NAMALWA (cell line): ENCODE data around the gene PTPRD.

Experiments used
- DNase-seq: peaks from one replicate; pipeline ENCODE4 v3.0.0-alpha.2; 2015; ENCODE audit warnings: low spot score

The PTPRD gene

GRCh38 chr9:10052916-10053315 is 559.9 kb downstream of the PTPRD start:
- no peak for DNase-seq

- DNase-seq = no peak
Observed at GRCh38 chr9:10052181-10052580, 560.6 kb downstream of the PTPRD start.

GRCh38 chr9:10050016-10050415 is 562.8 kb downstream of the PTPRD start:
- no peak for DNase-seq

- no peak for DNase-seq
Observed at GRCh38 chr9:10048994-10049393, 563.8 kb downstream of the PTPRD start.

GRCh38 chr9:10045598-10045997 is 567.2 kb downstream of the PTPRD start:
- DNase-seq = peak; percentile 60

GRCh38 chr9:10041726-10042229 is 571.0 kb downstream of the PTPRD start:
- DNase-seq = no peak

GRCh38 chr9:10036095-10036494 is 576.7 kb downstream of the PTPRD start:
- no peak for DNase-seq

GRCh38 chr9:10032166-10032565 is 580.6 kb downstream of the PTPRD start:
- DNase-seq = no peak

- peak; percentile 18 for DNase-seq
Observed at GRCh38 chr9:10026443-10026984, 586.3 kb downstream of the PTPRD start.

GRCh38 chr9:10015755-10016154 is 597.0 kb downstream of the PTPRD start:
- DNase-seq = no peak

- no peak for DNase-seq
Observed at GRCh38 chr9:10014889-10015288, 597.9 kb downstream of the PTPRD start.

- no peak for DNase-seq
Observed at GRCh38 chr9:10009401-10009800, 603.4 kb downstream of the PTPRD start.

- no peak for DNase-seq
Observed at GRCh38 chr9:10008101-10008799, 604.6 kb downstream of the PTPRD start.

GRCh38 chr9:10007356-10007755 is 605.4 kb downstream of the PTPRD start:
- no peak for DNase-seq

- DNase-seq = no peak
Observed at GRCh38 chr9:10005206-10005605, 607.6 kb downstream of the PTPRD start.

- DNase-seq = no peak
Observed at GRCh38 chr9:10003047-10003446, 609.8 kb downstream of the PTPRD start.

- DNase-seq = no peak
Observed at GRCh38 chr9:10000669-10001068, 612.1 kb downstream of the PTPRD start.

GRCh38 chr9:9998491-9999287 is 614.1 kb downstream of the PTPRD start:
- DNase-seq = peak; percentile 74

- DNase-seq = no peak
Observed at GRCh38 chr9:9997585-9997984, 615.2 kb downstream of the PTPRD start.

- no peak for DNase-seq
Observed at GRCh38 chr9:9996259-9996658, 616.5 kb downstream of the PTPRD start.

GRCh38 chr9:9992936-9993335 is 619.9 kb downstream of the PTPRD start:
- DNase-seq = no peak

GRCh38 chr9:9973062-9973461 is 639.7 kb downstream of the PTPRD start:
- no peak for DNase-seq

- no peak for DNase-seq
Observed at GRCh38 chr9:9970514-9970913, 642.3 kb downstream of the PTPRD start.
